Activated gamma-delta T cell treated with anti-CD3 and anti-CD28 coated beads, Interleukin-2, amount 50 U/mL, for 16 hours (primary cell): Measurements from ENCODE around the gene RAD51B.
A peak's percentile ranks its signal among the peaks of the same experiment; 100 is the strongest.

Experiments used
- DNase-seq: peaks from one replicate; pipeline ENCODE4 v3.0.0-alpha.2; 2020; ENCODE audit warnings: low read depth

RAD51B gene

GRCh38 chr14:67835596-67835995 lies 16.0 kb downstream of the RAD51B start:
- DNase-seq = no peak

- DNase-seq = peak; percentile 42
Measured at GRCh38 chr14:67837011-67837624, 17.5 kb downstream of the RAD51B start.

- no peak for DNase-seq
Measured at GRCh38 chr14:67846029-67846610, 26.5 kb downstream of the RAD51B start.

GRCh38 chr14:67850066-67850830 lies 30.7 kb downstream of the RAD51B start:
- no peak for DNase-seq

- no peak for DNase-seq
Measured at GRCh38 chr14:67851785-67852410, 32.3 kb downstream of the RAD51B start.

- DNase-seq = no peak
Measured at GRCh38 chr14:67852926-67853604, 33.5 kb downstream of the RAD51B start.

GRCh38 chr14:67853715-67854114 lies 34.1 kb downstream of the RAD51B start:
- no peak for DNase-seq

- DNase-seq = no peak
Measured at GRCh38 chr14:67856827-67857226, 37.2 kb downstream of the RAD51B start.

- no peak for DNase-seq
Measured at GRCh38 chr14:67857778-67858350, 38.3 kb downstream of the RAD51B start.

GRCh38 chr14:67859169-67859749 lies 39.7 kb downstream of the RAD51B start:
- no peak for DNase-seq

GRCh38 chr14:67863223-67863622 lies 43.6 kb downstream of the RAD51B start:
- no peak for DNase-seq

- no peak for DNase-seq
Measured at GRCh38 chr14:67875175-67876006, 55.8 kb downstream of the RAD51B start.

- no peak for DNase-seq
Measured at GRCh38 chr14:67879026-67879425, 59.4 kb downstream of the RAD51B start.

GRCh38 chr14:67881225-67881624 lies 61.6 kb downstream of the RAD51B start:
- no peak for DNase-seq

GRCh38 chr14:67882986-67883555 lies 63.5 kb downstream of the RAD51B start:
- no peak for DNase-seq

- DNase-seq = no peak
Measured at GRCh38 chr14:67883717-67884116, 64.1 kb downstream of the RAD51B start.

- DNase-seq = no peak
Measured at GRCh38 chr14:67886191-67886590, 66.6 kb downstream of the RAD51B start.

GRCh38 chr14:67887478-67887877 lies 67.9 kb downstream of the RAD51B start:
- no peak for DNase-seq

- DNase-seq = no peak
Measured at GRCh38 chr14:67889455-67889854, 69.9 kb downstream of the RAD51B start.

GRCh38 chr14:67892466-67893100 lies 73.0 kb downstream of the RAD51B start:
- DNase-seq = no peak
